ENCODE measurements around the gene KRTAP5-6.

- no peak for TF ChIP-seq POLR2AphosphoS5 (IDR thresholded peaks at IDR 0.05)
- TF ChIP-seq CTCF (IDR thresholded peaks at IDR 0.05): no peak
These were observed 31.7 kb upstream of the KRTAP5-6 start for GRCh38 chr11:1665313-1665712.

Measured in prostate gland (tissue), 2 donors.